Effector memory CD8-positive, alpha-beta T cell (primary cell): ENCODE data around the gene CILP2.

ENCODE experiments used
- ATAC-seq: fragments of 150-1000 bp; cut with Tn5 transposase; replicated peaks from 2 replicates; pipeline ENCODE4 v1.10.0; 2021; ENCODE audit warnings: mild to moderate bottlenecking, moderate library complexity
- DNase-seq, 3 experiments: peaks; one replicate each; pipeline ENCODE4 v3.0.0; 2021
- H3K27ac Mint-ChIP-seq, 2 donors: one replicate each; pipeline ENCODE4 v1.8.0; 2022; ENCODE audit warnings: mild to moderate bottlenecking in 2 of 2, mixed read lengths in 2 of 2, moderate library complexity in 2 of 2
- H3K27me3 Mint-ChIP-seq, 2 donors: one replicate each; pipeline ENCODE4 v1.8.0; 2022; ENCODE audit warnings: mixed read lengths in 2 of 2
- H3K36me3 Mint-ChIP-seq: one replicate; pipeline ENCODE4 v1.8.0; 2022; ENCODE audit warnings: mild to moderate bottlenecking, moderate library complexity, mixed read lengths; ENCODE audit not compliant: insufficient read depth
- H3K4me1 Mint-ChIP-seq, 2 donors: one replicate each; pipeline ENCODE4 v1.8.0; 2022; ENCODE audit warnings: low read depth in 2 of 2, mixed read lengths in 2 of 2
- H3K4me3 Mint-ChIP-seq, 2 donors: one replicate each; pipeline ENCODE4 v1.8.0; 2022; ENCODE audit warnings: mild to moderate bottlenecking in 2 of 2, mixed read lengths in 2 of 2, moderate library complexity in 2 of 2
- H3K9me3 Mint-ChIP-seq, 2 donors: one replicate each; pipeline ENCODE4 v1.8.0; 2022; ENCODE audit warnings: mixed read lengths in 2 of 2

CILP2 gene

GRCh38 chr19:19514215-19514657, 23.8 kb upstream of the CILP2 start:
- Mint-ChIP-seq H3K27ac (peak overlapping the region in 1 of 2 donors; percentile 23), H3K36me3 (peaks cover 36% of the 10 kb centered on the region), H3K4me3 (peak overlapping the region in 1 of 2 donors; percentile 63), H3K9me3 (no peaks in the 10 kb centered on the region), H3K27me3 (no peaks in the 10 kb centered on the region), H3K4me1 (peaks cover 8 to 9% of the 10 kb centered on the region in 2 donors)
- no peak for ATAC-seq
- no peak for DNase-seq

DNA sequence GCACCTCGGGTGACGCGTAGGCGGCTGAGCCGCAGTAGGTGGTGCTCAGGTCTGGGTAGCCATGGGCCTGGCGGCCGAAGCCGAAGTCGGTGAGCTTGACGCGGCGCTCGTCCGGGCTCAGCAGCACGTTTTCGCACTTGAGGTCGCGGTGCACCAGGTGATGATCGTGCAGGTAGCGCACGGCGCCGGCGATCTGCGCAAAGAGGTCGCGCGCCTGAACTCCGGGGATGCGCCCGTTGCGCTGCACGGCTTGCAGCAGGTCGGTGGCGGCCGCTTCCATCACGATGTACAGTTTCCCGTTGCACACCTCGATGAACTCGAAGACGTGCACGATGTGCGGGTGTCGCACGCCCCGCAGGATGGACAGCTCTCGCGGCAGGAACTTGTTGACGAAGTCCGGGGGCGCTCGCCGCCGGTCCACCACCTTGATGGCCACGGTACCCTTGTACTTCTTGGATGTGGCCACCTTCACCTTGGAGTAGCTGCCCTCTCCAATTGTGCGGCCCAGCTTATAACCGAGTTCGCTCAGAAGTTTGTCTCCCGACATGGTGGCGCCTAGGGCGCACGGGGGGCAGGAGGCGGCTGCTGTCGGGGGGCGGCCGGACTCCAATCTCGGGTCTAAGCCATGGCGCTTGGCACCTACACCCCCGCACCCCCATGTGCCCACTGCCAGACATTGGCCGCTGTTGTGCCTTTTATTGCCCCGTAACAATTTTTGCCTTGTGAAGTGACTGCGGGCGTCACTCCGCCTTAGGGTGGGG, 23.0 kb upstream of the CILP2 start, which contains the start of gene TSSK6:
TSS of gene TSSK6 (minus strand) at position 668 of the 761 bp plus-strand sequence. CDS start at position 547, 121 bp downstream.
- H3K4me1 Mint-ChIP-seq, result peaks cover 15 to 17% of the 10 kb centered on the region in 2 donors
- H3K4me3 Mint-ChIP-seq, result peak within 1 kb of the TSS; percentile 93 to 94
- H3K36me3 Mint-ChIP-seq, result peaks cover 41% of the 10 kb centered on the region
- DNase-seq (no peak), ATAC-seq (no peak)
- H3K9me3 Mint-ChIP-seq, result no peaks in the 10 kb centered on the region
- H3K27me3 Mint-ChIP-seq, result no peaks in the 10 kb centered on the region
- peak within 1 kb of the TSS; percentile 94 to 97 for H3K27ac Mint-ChIP-seq

GRCh38 chr19:19515642-19516519, 22.2 kb upstream of the CILP2 start, which contains the start of gene NDUFA13:
Gene NDUFA13 (plus strand): TSS chr19:19516225. CDS start chr19:19516239, 14 bp downstream.
- Mint-ChIP-seq H3K36me3 (peaks cover 40% of the 10 kb centered on the region), H3K4me3 (peak within 1 kb of the TSS; percentile 93 to 94), H3K4me1 (peaks cover 21 to 22% of the 10 kb centered on the region in 2 donors), H3K27me3 (no peaks in the 10 kb centered on the region), H3K27ac (peak within 1 kb of the TSS; percentile 94 to 97), H3K9me3 (no peaks in the 10 kb centered on the region)
- peak; percentile 94 to 97 (median 95) for DNase-seq
- ATAC-seq, result peak; percentile 96

GRCh38 chr19:19517235-19517619, 20.8 kb upstream of the CILP2 start:
- Mint-ChIP-seq H3K27me3 (no peaks in the 10 kb centered on the region), H3K4me3 (peak overlapping the region; percentile 93 to 94), H3K4me1 (peaks cover 22 to 23% of the 10 kb centered on the region in 2 donors), H3K27ac (peak overlapping the region; percentile 46 to 97), H3K36me3 (peaks cover 42% of the 10 kb centered on the region), H3K9me3 (no peaks in the 10 kb centered on the region)
- DNase-seq (no peak), ATAC-seq (no peak)

DNA sequence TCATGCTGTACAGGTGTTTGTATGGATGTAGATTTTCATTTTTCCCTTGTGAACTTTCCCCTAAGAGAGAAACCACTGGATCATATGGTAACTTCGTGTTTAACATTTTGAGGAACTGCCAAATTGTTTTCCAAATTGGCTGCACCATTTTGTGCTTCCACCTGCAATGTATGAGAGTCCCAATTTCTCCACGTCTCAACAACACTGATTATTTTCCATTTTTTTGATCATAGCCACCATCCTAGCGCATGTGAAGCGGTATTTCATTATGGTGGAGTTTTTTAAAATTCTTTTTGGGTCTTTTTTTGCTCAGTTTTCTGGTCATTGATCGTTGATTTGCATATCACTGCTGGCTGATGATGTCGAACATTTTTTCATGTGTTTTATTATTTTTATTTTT, 17.1 kb upstream of the CILP2 start:
- H3K4me3 Mint-ChIP-seq, result no peak overlapping the region
- H3K9me3 Mint-ChIP-seq, result no peaks in the 10 kb centered on the region
- no peaks in the 10 kb centered on the region for H3K27me3 Mint-ChIP-seq
- peaks cover 22 to 28% of the 10 kb centered on the region in 2 donors for H3K4me1 Mint-ChIP-seq
- no peak for ATAC-seq
- DNase-seq, result no peak
- peaks cover 40% of the 10 kb centered on the region for H3K36me3 Mint-ChIP-seq
- no peak overlapping the region for H3K27ac Mint-ChIP-seq

DNA sequence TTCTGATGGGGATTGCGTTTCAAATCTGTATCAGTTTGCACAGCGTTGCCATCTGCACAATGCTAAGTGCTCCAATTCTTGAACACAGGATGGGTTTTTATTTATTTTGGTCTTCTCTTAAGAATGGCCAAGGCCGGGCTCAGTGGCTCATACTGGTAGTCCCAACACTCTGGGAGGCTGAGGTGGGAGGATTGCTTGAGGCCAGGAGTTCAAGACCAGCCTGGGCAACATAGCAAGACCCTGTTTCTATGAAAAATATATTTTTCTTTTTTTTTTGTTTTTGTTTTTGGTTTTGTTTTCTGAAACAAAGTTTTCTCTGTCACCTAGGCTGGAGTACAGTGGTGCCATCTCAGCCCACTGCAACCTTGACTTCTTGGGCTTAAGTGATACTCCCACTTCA, 14.9 kb upstream of the CILP2 start:
- H3K27ac Mint-ChIP-seq, result no peak overlapping the region
- peaks cover 51% of the 10 kb centered on the region for H3K36me3 Mint-ChIP-seq

GRCh38 chr19:19524053-19524452, 14.0 kb upstream of the CILP2 start:
- H3K4me1 Mint-ChIP-seq, result peaks cover 18 to 22% of the 10 kb centered on the region in 2 donors
- H3K27me3 Mint-ChIP-seq, result no peaks in the 10 kb centered on the region
- H3K27ac Mint-ChIP-seq, result no peak overlapping the region
- DNase-seq, result no peak
- no peak overlapping the region for H3K4me3 Mint-ChIP-seq
- peaks cover 51% of the 10 kb centered on the region for H3K36me3 Mint-ChIP-seq
- no peaks in the 10 kb centered on the region for H3K9me3 Mint-ChIP-seq
- ATAC-seq, result no peak

More for the DNA sequence above, 14.9 kb upstream of the CILP2 start:
- H3K9me3 Mint-ChIP-seq, result no peaks in the 10 kb centered on the region
- ATAC-seq, result no peak
- peaks cover 20 to 23% of the 10 kb centered on the region in 2 donors for H3K4me1 Mint-ChIP-seq
- no peak for DNase-seq
- H3K27me3 Mint-ChIP-seq, result no peaks in the 10 kb centered on the region
- H3K4me3 Mint-ChIP-seq, result no peak overlapping the region

DNA sequence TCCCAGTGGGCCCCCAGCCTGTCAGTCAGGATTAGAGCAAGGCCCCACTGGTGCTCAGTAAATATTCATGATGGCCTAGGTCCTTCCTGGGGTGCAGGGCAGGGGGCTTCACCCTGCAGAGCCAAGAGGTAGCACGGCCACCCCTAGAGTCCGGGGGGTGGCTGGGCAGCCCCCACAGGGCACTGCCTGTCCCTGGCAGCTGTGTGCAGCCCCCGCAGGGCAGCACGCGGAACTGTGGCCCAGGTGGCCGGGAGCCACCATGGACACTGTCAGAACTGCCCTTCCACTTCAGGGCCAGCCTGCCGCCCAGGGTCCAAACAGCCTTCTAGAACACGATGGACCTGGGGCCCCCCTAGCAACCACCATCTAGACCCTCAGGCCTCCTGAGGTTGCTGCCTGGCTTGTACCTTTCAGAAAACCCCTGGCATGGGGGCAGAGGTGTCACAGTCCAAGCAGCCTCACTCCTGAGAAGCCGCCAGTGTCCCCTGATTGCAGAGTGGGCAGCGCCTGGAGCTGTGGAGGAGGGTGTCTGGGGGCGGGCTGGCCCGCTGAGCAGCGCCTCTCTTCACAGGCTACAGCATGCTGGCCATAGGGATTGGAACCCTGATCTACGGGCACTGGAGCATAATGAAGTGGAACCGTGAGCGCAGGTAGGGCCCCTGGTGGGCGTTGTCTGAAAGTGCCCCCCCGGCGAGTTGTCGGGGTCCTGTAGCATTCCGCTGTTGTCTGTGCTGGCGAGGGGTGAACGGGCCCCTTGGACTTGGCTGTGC, 12.3 kb upstream of the CILP2 start:
- Mint-ChIP-seq H3K27ac (no peak overlapping the region), H3K9me3 (no peaks in the 10 kb centered on the region), H3K27me3 (no peaks in the 10 kb centered on the region), H3K4me3 (no peak overlapping the region), H3K36me3 (peaks cover 45% of the 10 kb centered on the region), H3K4me1 (peaks cover 5 to 9% of the 10 kb centered on the region in 2 donors)
- DNase-seq (no peak), ATAC-seq (no peak)

DNA sequence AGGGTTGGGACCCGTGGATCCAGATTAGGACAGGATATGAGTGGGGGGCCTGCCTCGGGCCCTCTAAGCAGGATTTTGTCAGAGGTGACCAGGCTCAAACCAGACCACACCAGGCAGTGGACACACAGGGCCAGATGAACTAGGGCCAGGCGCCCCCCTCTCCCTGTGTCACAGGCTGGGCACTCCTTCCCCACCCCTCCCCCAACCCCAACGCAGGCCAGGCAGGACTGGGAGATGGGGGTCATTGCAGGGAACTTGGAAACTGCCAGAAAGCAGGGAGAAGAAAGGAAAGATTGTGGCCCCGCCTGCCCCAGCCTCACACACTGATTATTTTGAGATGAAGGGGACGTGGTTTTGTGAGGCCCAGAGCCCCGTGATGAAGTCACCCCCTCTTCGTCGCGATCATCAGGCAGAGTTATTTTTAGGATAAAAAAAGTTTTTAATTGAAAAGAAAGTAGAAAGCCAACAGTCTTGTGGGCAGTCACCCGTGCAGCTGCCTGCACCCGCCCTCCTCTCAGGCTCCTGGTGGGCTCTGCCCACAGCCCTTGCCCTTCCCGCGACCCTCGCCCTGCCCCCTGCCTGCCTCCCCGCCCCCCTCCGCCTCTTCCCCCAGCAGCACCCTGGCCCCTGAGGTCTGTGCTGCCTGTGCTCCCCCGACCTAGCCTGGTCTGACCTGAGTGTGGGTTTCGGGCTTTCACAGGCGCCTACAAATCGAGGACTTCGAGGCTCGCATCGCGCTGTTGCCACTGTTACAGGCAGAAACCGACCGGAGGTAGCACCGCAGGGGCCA, 11.3 kb upstream of the CILP2 start:
- H3K36me3 Mint-ChIP-seq, result peaks cover 42% of the 10 kb centered on the region
- H3K9me3 Mint-ChIP-seq, result no peaks in the 10 kb centered on the region
- H3K27me3 Mint-ChIP-seq, result no peaks in the 10 kb centered on the region
- no peak overlapping the region for H3K4me3 Mint-ChIP-seq
- H3K4me1 Mint-ChIP-seq, result peaks cover 4 to 6% of the 10 kb centered on the region in 2 donors
- DNase-seq, result no peak
- H3K27ac Mint-ChIP-seq, result no peak overlapping the region
- ATAC-seq, result no peak

GRCh38 chr19:19527371-19527656, 10.8 kb upstream of the CILP2 start:
- Mint-ChIP-seq H3K36me3 (peaks cover 45% of the 10 kb centered on the region), H3K4me1 (peaks cover 8 to 9% of the 10 kb centered on the region in 2 donors), H3K9me3 (no peaks in the 10 kb centered on the region), H3K4me3 (no peak overlapping the region), H3K27ac (no peak overlapping the region), H3K27me3 (no peaks in the 10 kb centered on the region)
- DNase-seq (no peak), ATAC-seq (no peak)

DNA sequence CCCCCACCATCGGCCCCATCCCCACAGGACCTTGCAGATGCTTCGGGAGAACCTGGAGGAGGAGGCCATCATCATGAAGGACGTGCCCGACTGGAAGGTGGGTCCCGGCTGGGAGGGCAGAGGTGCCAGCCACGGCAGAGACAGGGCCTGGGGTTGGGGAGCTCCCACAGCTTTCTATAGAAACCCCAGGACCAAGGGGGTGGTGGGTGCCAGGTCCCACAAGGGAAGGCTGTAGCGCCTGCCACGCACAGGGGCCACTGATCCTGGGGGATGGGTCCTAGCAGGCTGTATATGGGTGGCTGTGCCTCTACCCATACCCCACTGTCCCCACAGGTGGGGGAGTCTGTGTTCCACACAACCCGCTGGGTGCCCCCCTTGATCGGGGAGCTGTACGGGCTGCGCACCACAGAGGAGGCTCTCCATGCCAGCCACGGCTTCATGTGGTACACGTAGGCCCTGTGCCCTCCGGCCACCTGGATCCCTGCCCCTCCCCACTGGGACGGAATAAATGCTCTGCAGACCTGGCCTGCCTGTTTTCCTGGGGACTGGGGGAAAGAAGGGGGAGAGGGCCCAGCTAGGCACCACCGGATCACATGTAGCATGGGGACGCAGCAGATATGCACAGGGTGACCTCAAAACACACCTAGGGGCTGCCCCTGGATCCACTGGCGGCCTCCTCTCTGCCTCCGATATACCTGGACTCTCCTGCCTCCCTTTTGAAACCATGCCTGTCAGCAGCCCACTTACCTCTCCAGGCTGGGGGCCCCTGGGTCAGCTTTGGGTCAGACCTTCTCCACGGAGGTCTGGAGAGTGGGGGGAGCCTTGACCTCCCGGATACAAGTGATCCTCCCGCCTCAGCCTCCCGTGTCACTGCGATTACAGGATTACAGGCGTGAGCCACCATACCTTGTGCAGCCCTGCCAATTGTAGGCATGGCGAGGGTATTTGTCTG, 10.1 kb upstream of the CILP2 start:
- Mint-ChIP-seq H3K27ac (no peak overlapping the region), H3K4me3 (no peak overlapping the region), H3K36me3 (peaks cover 44% of the 10 kb centered on the region), H3K4me1 (peaks cover 5 to 6% of the 10 kb centered on the region in 2 donors), H3K27me3 (no peaks in the 10 kb centered on the region), H3K9me3 (no peaks in the 10 kb centered on the region)
- DNase-seq, result no peak
- ATAC-seq, result no peak
